K562 (cell line): ENCODE measurements around the gene KSR2. TPM values are rescaled to one million over a fixed set of nuclear protein-coding genes. Genes with fewer than 3 reads are reported as not detected.

Experiments
- ATAC-seq: fragments of 200-7000 bp; cut with Tn5 transposase; 3 replicates; pipeline ENCODE4 v1.9.1; 2020; ENCODE audit warnings: moderate library complexity
- BruUV-seq: library from RNA; stranded (reverse); fragments of 400-500 nt; replicated peaks from 2 replicates; lab custom pipeline; 2021; lab: Mats Ljungman, UMichigan
- CTCF ChIA-PET: fragments of 300-600 bp; formaldehyde crosslinking; extraction: SDS; loops from one replicate; lab custom pipeline; 2021; ENCODE audit warnings: low intra/inter-chr PET ratio; lab: Yijun Ruan, JAX
- POLR2A ChIA-PET: fragments of 300-600, 350-650 bp; sonication (Branson Sonifier 250); formaldehyde crosslinking; extraction: SDS; loops from one replicate; lab custom pipeline; 2021; ENCODE audit warnings: antibody characterized with exemption, inconsistent platforms; lab: Yijun Ruan, JAX
- DNase-seq, 4 experiments: peaks; one replicate each; pipeline versions ENCODE4 v3.0.0 to v3.0.0-alpha.2; 2011 to 2018; ENCODE audit warnings: low spot score in 3 of 4, mixed read lengths in 3 of 4; ENCODE audit errors: extremely low read depth in 1 of 4
- FAIRE-seq: peaks from 2 replicates; lab custom pipeline; 2011; peaks lifted over from hg19 to GRCh38; lab: Jason Lieb, UNC
- H2AFZ ChIP-seq: 2 replicates; pipeline ENCODE4 v1.6.0; 2011; ENCODE audit warnings: low read depth, low read length, control low read depth, inconsistent platforms
- H3K27ac ChIP-seq: fragments of 200-600 bp; 3 replicates; pipeline ENCODE4 v1.8.0; 2011; ENCODE audit warnings: low read depth, mild to moderate bottlenecking, control low read depth, inconsistent platforms, low read length, moderate library complexity, mixed read lengths; ENCODE audit errors: extremely low read depth
- H3K27me3 ChIP-seq, 2 experiments: fragments of 300-600 bp in 1 of 2; 2 replicates in 1 of 2; 3 replicates in 1 of 2; pipeline versions ENCODE4 v1.6.0 to v1.8.0; 2011; ENCODE audit warnings: inconsistent platforms in 2 of 2, low read length in 2 of 2, mild to moderate bottlenecking in 1 of 2, mixed read lengths in 1 of 2, moderate library complexity in 1 of 2; ENCODE audit not compliant: control insufficient read depth in 2 of 2, insufficient read depth in 2 of 2
- H3K36me3 ChIP-seq: fragments of 300-600 bp; 3 replicates; pipeline ENCODE4 v1.8.0; 2011; ENCODE audit warnings: mild to moderate bottlenecking, low read length, inconsistent platforms; ENCODE audit not compliant: control insufficient read depth, insufficient read depth
- H3K4me1 ChIP-seq, 2 experiments: fragments of 200-600 bp in 1 of 2; replicated peaks in 1 of 2; 2 replicates in 1 of 2; 3 replicates in 1 of 2; pipeline versions ENCODE4 v1.5.1 to v1.8.0; 2011; ENCODE audit warnings: inconsistent platforms in 2 of 2, low read length in 2 of 2, mild to moderate bottlenecking in 1 of 2, mixed read lengths in 1 of 2, moderate library complexity in 1 of 2; ENCODE audit not compliant: control insufficient read depth in 2 of 2, insufficient read depth in 2 of 2
- H3K4me2 ChIP-seq: 2 replicates; pipeline ENCODE4 v1.6.1; 2011; ENCODE audit warnings: low read length, control low read depth, inconsistent platforms, mixed read lengths; ENCODE audit not compliant: insufficient read depth
- H3K4me3 ChIP-seq: fragments of 200-600 bp; sonication (generic), shearing (Covaris generic); 2 replicates; pipeline ENCODE4 v1.5.1; 2016; ENCODE audit warnings: control low read depth, inconsistent platforms
- H3K79me2 ChIP-seq: fragments of 200-600 bp; 3 replicates; pipeline ENCODE4 v1.8.0; 2011; ENCODE audit warnings: low read length, inconsistent platforms; ENCODE audit not compliant: control insufficient read depth, insufficient read depth
- H3K9ac ChIP-seq, 2 experiments: 2 replicates each; pipeline versions ENCODE4 v1.6.0 to v1.6.1; 2011; ENCODE audit warnings: low read depth in 2 of 2, low read length in 2 of 2, control low read depth in 1 of 2, inconsistent platforms in 1 of 2, mild to moderate bottlenecking in 1 of 2, mixed read lengths in 1 of 2; ENCODE audit not compliant: insufficient read depth in 1 of 2
- H3K9me1 ChIP-seq: one replicate; pipeline ENCODE4 v1.6.0; 2011; ENCODE audit warnings: inconsistent platforms, mild to moderate bottlenecking, low read length, moderate library complexity; ENCODE audit not compliant: control insufficient read depth, insufficient read depth
- H3K9me3 ChIP-seq: replicated peaks from 2 replicates; pipeline ENCODE4 v1.5.1; 2011; ENCODE audit warnings: low read depth, low read length, inconsistent platforms; ENCODE audit not compliant: control insufficient read depth, insufficient read depth
- H4K20me1 ChIP-seq: replicated peaks from 2 replicates; pipeline ENCODE4 v1.6.1; 2011; ENCODE audit warnings: low read length, inconsistent platforms, mixed read lengths; ENCODE audit not compliant: control insufficient read depth, insufficient read depth
- ATF2 ChIP-seq: sonication (generic); formaldehyde crosslinking; IDR thresholded peaks from 2 replicates; pipeline ENCODE4 v1.8.1; 2022; ENCODE audit warnings: missing genetic modification reagents
- CBFA2T3 ChIP-seq: fragments of 450-650 bp; IDR thresholded peaks from 2 replicates; pipeline ENCODE4 v1.6.1; 2017
- HCFC1 ChIP-seq: IDR thresholded peaks from 2 replicates; pipeline ENCODE4 v1.6.1; 2012; ENCODE audit warnings: low read depth, low read length, improper control_type of control experiment
- RUNX1 ChIP-seq: sonication (generic); IDR thresholded peaks from 2 replicates; pipeline ENCODE4 v1.6.1; 2016; ENCODE audit warnings: antibody characterized with exemption, low read depth
- TAF7 ChIP-seq: fragments of 450-650 bp; IDR thresholded peaks from 2 replicates; pipeline ENCODE4 v1.6.1; 2016; ENCODE audit warnings: missing genetic modification characterization, missing compliant biosample characterization
- ZBTB12 ChIP-seq: fragments of 250-450 bp; sonication (Bioruptor Pico); IDR thresholded peaks from 2 replicates; pipeline ENCODE4 v1.4.0; 2020
- ZC3H8 ChIP-seq: fragments of 450-650 bp; IDR thresholded peaks from 2 replicates; pipeline ENCODE4 v1.6.1; 2017
- ZNF354B ChIP-seq: fragments of 250-450 bp; sonication (Bioruptor Pico); IDR thresholded peaks from 2 replicates; pipeline ENCODE4 v1.4.0; 2020
- ZNF512 ChIP-seq: IDR thresholded peaks from 2 replicates; pipeline ENCODE4 v1.6.1; 2016; ENCODE audit warnings: missing genetic modification characterization, missing compliant biosample characterization
- WGBS: fragments of 100-300 bp; shearing (Covaris generic); methylation state at CpG from one replicate; pipeline ENCODE4 v1.1.6; 2016; ENCODE audit warnings: low coverage, mixed read lengths; ENCODE audit not compliant: insufficient coverage; ENCODE audit errors: missing lambda C conversion rate; 5-methylcytosine and 5-hydroxymethylcytosine counted together
- in situ Hi-C: fragments of 300-500 bp; cut with MboI; formaldehyde crosslinking; loops from 4 replicates; pipeline ENCODE4 v1.15.0; 2018; ENCODE audit warnings: inconsistent platforms, mixed read lengths
- intact Hi-C: fragments of 100-400 bp; cut with micrococcal nuclease; formaldehyde crosslinking; loops from 2 replicates; pipeline ENCODE4 v1.14.2; 2022
- polyA plus RNA-seq, 8 experiments: library from polyadenylated mRNA; depleted of rRNA in 4 of 8; stranded (reverse) in 5 of 8; unstranded in 3 of 8; fragments of >200 nt; fragmentation: Nextera tagmentation in 2 of 8; fragmentation: Illumina TruSeq in 1 of 8; extraction: Ambion mirVana in 2 of 8; extraction: Trizol in 1 of 8; gene quantifications; 2 replicates each; pipeline versions ENCODE4 v1.2.1 to v1.2.3, GENCODE V29; 2011 to 2014; ENCODE audit warnings: inconsistent platforms in 1 of 8, missing spikeins in 1 of 8
- total RNA-seq, 7 experiments: library from RNA; depleted of rRNA in 6 of 7; stranded (reverse); fragments of >200 nt in 6 of 7; fragmentation: Illumina TruSeq in 2 of 7; extraction: Trizol in 2 of 7; gene quantifications; 2 replicates each; pipeline versions ENCODE4 v1.2.1 to v1.2.3, GENCODE V29; 2011 to 2021; ENCODE audit warnings: low replicate concordance in 1 of 7

KSR2 gene
- total and polyA plus RNA-seq, 9 of the 15 experiments (the other 6 are each of a cell fraction or from before 2014, with no cell fraction given), result not detected

- no peaks in the 10 kb centered on the region for H3K9me1 ChIP-seq
- no peaks in the 10 kb centered on the region for H3K4me1 ChIP-seq
- BruUV-seq, result no TSS peak
- no peaks in the 10 kb centered on the region for H3K9me3 ChIP-seq
- H3K4me3 ChIP-seq, result no peak overlapping the region
- no peaks in the 10 kb centered on the region for H4K20me1 ChIP-seq
- DNase-seq, result no peak
- FAIRE-seq, result no peak
- TF ChIP-seq ZNF354B (CRISPR knock-in tag) (no peak), ZBTB12 (CRISPR knock-in tag) (no peak), ZC3H8 (no peak), RUNX1 (no peak), TAF7 (tag) (no peak), CBFA2T3 (no peak), ATF2 (CRISPR knock-in tag) (no peak), ZNF512 (no peak), HCFC1 (no peak)
- H3K9ac ChIP-seq, result no peak overlapping the region
- no peak overlapping the region for H2AFZ ChIP-seq
- intact Hi-C loops, result loop anchor here (10.0 kb wide), 1 partner anchor 235 kb away; no protein-coding TSS in a partner anchor
- H3K27ac ChIP-seq, result no peak overlapping the region
- ATAC-seq, result no peak
- in situ Hi-C loops, result no loop called here
- no peaks in the 10 kb centered on the region for H3K79me2 ChIP-seq
- H3K4me2 ChIP-seq, result no peak overlapping the region
- no peaks in the 10 kb centered on the region for H3K36me3 ChIP-seq
- no peaks in the 10 kb centered on the region; a peak in 1 of 5 replicates for H3K27me3 ChIP-seq
- WGBS, result 0% methylated on average over 5 of the region's 5 CpGs
- CTCF ChIA-PET, result no interaction called here
- POLR2A ChIA-PET, result interaction anchor here (0.7 kb wide), 1 partner anchor 10 kb away, joined by 3 read pairs; no protein-coding TSS in a partner anchor
Observed at GRCh38 chr12:117599849-117600248, 368.9 kb downstream of the KSR2 start.
